Sciatic nerve (tissue), 2 donors: ENCODE results near the gene NACC2. TPM values are rescaled to one million over a fixed set of nuclear protein-coding genes. Genes with fewer than 3 reads are reported as not detected.
"Not testable (repeated sequence)": the region's sequence is repeated elsewhere in the genome, so short reads cannot be mapped to it uniquely, and the experiment has no call there.

Experiments used
- ATAC-seq: fragments of 200-7000 bp; cut with Tn5 transposase; one replicate; pipeline ENCODE4 v1.9.1; 2020; ENCODE audit warnings: mild to moderate bottlenecking, moderate library complexity
- DNase-seq: peaks from one replicate; pipeline ENCODE4 v3.0.0-alpha.2; 2020; ENCODE audit warnings: low spot score
- intact Hi-C: fragments of 100-400 bp; cut with DNase I; formaldehyde crosslinking; loops from one replicate; pipeline ENCODE4 v1.14.2; 2022
- total RNA-seq: library from RNA; stranded (reverse); fragmentation: NEBNext Ultra II Directional; extraction: Animal tissue kit (Norgen Biotek cat#: 25700); gene quantifications from one replicate; pipeline ENCODE4 v1.2.1, GENCODE V29; 2021
- donor health status: DM: no; HTN: no; CAD: no.
- donor health status: DM: no; HTN: no; CAD: no.

Gene NACC2
- total RNA-seq, 1 donor from 2014 or later, result 56.8 TPM

GRCh38 chr9:136040848-136041247 is 54.2 kb downstream of the NACC2 start:
- intact Hi-C loops, DNase-seq, ATAC-seq: not testable (repeated sequence)

GRCh38 chr9:136039488-136039887 is 55.6 kb downstream of the NACC2 start:
- intact Hi-C loops, result no loop called here
- no peak for DNase-seq
- ATAC-seq, result no peak

- DNase-seq, result no peak
- intact Hi-C loops, result no loop called here
- no peak for ATAC-seq
Measured at GRCh38 chr9:136036848-136037247, 58.2 kb downstream of the NACC2 start.

- no peak for ATAC-seq
- intact Hi-C loops, result no loop called here
Measured at GRCh38 chr9:136036050-136036449, 59.0 kb downstream of the NACC2 start.

GRCh38 chr9:136031741-136032730 is 63.1 kb downstream of the NACC2 start:
- no peak for ATAC-seq
- no peak for DNase-seq
- intact Hi-C loops, result no loop called here

More at GRCh38 chr9:136036050-136036449, 59.0 kb downstream of the NACC2 start:
- no peak for DNase-seq

GRCh38 chr9:136031094-136031493 is 64.0 kb downstream of the NACC2 start:
- DNase-seq, result no peak
- ATAC-seq, result no peak
- intact Hi-C loops, result no loop called here

GRCh38 chr9:136029556-136029955 is 65.5 kb downstream of the NACC2 start:
- ATAC-seq (no peak), DNase-seq (no peak)
- intact Hi-C loops, result no loop called here

GRCh38 chr9:136028760-136029470 is 66.2 kb downstream of the NACC2 start:
- DNase-seq (no peak), ATAC-seq (no peak)
- intact Hi-C loops, result no loop called here

- intact Hi-C loops, DNase-seq, ATAC-seq: not testable (repeated sequence)
Measured at GRCh38 chr9:136026943-136027289, 68.2 kb downstream of the NACC2 start.

- no peak for DNase-seq
- ATAC-seq, result no peak
- intact Hi-C loops, result no loop called here
Measured at GRCh38 chr9:136026266-136026942, 68.7 kb downstream of the NACC2 start.

GRCh38 chr9:136025481-136025880 is 69.6 kb downstream of the NACC2 start:
- intact Hi-C loops, result no loop called here
- ATAC-seq (no peak), DNase-seq (no peak)

- DNase-seq (no peak), ATAC-seq (peak; percentile 20)
- intact Hi-C loops, result no loop called here
Measured at GRCh38 chr9:136024696-136025316, 70.3 kb downstream of the NACC2 start.

GRCh38 chr9:136024286-136024685 is 70.8 kb downstream of the NACC2 start:
- intact Hi-C loops, result no loop called here
- DNase-seq (no peak), ATAC-seq (peak; percentile 56)

- ATAC-seq (peak; percentile 86), DNase-seq (peak; percentile 80)
- intact Hi-C loops, result no loop called here
Measured at GRCh38 chr9:136023410-136024225, 71.5 kb downstream of the NACC2 start.

GRCh38 chr9:136022731-136023409 is 72.2 kb downstream of the NACC2 start:
- ATAC-seq (no peak), DNase-seq (no peak)
- intact Hi-C loops, result no loop called here

- intact Hi-C loops, result no loop called here
- no peak for ATAC-seq
Measured at GRCh38 chr9:136021872-136022681, 73.0 kb downstream of the NACC2 start.

More at GRCh38 chr9:136021872-136022681, 73.0 kb downstream of the NACC2 start:
- DNase-seq, result no peak
